Neutrophil (primary cell): Measurements from ENCODE around the gene LRCH1.
A peak's percentile ranks its signal among the peaks of the same experiment; 100 is the strongest.

Source experiments
- H3K27ac ChIP-seq: fragments of 200-600 bp; sonication (generic); 2 replicates; pipeline ENCODE4 v1.5.1; 2016; ENCODE audit warnings: mild to moderate bottlenecking, moderate library complexity
- H3K27me3 ChIP-seq: fragments of 200-600 bp; sonication (generic); 2 replicates; pipeline ENCODE4 v1.6.0; 2016; ENCODE audit warnings: mild to moderate bottlenecking
- H3K36me3 ChIP-seq: fragments of 200-600 bp; sonication (generic); 2 replicates; pipeline ENCODE4 v1.5.1; 2017
- H3K4me1 ChIP-seq, 2 experiments: fragments of 200-600 bp in 1 of 2; sonication (generic) in 1 of 2; 1 replicate in 1 of 2; 2 replicates in 1 of 2; pipeline versions ENCODE4 v1.5.1 to v1.6.1; 2013 to 2016; ENCODE audit warnings: low read depth in 1 of 2, low read length in 1 of 2, mild to moderate bottlenecking in 1 of 2, moderate library complexity in 1 of 2; ENCODE audit not compliant: control insufficient read depth in 1 of 2, insufficient read depth in 1 of 2
- H3K4me3 ChIP-seq, 2 experiments: fragments of 200-600 bp in 1 of 2; sonication (generic) in 1 of 2; 1 replicate in 1 of 2; 2 replicates in 1 of 2; pipeline ENCODE4 v1.5.1; 2013 to 2016; ENCODE audit warnings: low read depth in 1 of 2, low read length in 1 of 2, mild to moderate bottlenecking in 1 of 2, moderate library complexity in 1 of 2
- H3K9me3 ChIP-seq: fragments of 200-600 bp; sonication (generic); 2 replicates; pipeline ENCODE4 v1.5.1; 2016
- CTCF ChIP-seq: fragments of 200-600 bp; sonication (generic); IDR thresholded peaks from 2 replicates; pipeline ENCODE4 v1.5.1; 2016; ENCODE audit warnings: antibody characterized with exemption

Gene LRCH1

GRCh38 chr13:46576762-46577161, 23.8 kb downstream of the LRCH1 start:
- Histone ChIP-seq H3K27ac (no peak overlapping the region), H3K4me3 (no peak overlapping the region), H3K9me3 (no peaks in the 10 kb centered on the region), H3K36me3 (no peaks in the 10 kb centered on the region), H3K27me3 (no peaks in the 10 kb centered on the region), H3K4me1 (peaks cover 23 to 25% of the 10 kb centered on the region in 2 experiments)
- TF ChIP-seq CTCF, result no peak

GRCh38 chr13:46577696-46578589, 25.0 kb downstream of the LRCH1 start:
- Histone ChIP-seq H3K4me3 (peak overlapping the region in 1 of 2 experiments; percentile 15), H3K4me1 (peaks cover 23 to 25% of the 10 kb centered on the region in 2 experiments), H3K27ac (no peak overlapping the region)

GRCh38 chr13:46578590-46578975, 25.6 kb downstream of the LRCH1 start:
- no peaks in the 10 kb centered on the region for H3K9me3 ChIP-seq
- no peaks in the 10 kb centered on the region for H3K36me3 ChIP-seq
- no peak overlapping the region for H3K4me3 ChIP-seq
- no peak for TF ChIP-seq CTCF
- H3K4me1 ChIP-seq, result peaks cover 23 to 25% of the 10 kb centered on the region in 2 experiments
- no peak overlapping the region for H3K27ac ChIP-seq
- H3K27me3 ChIP-seq, result no peaks in the 10 kb centered on the region

More at GRCh38 chr13:46577696-46578589, 25.0 kb downstream of the LRCH1 start:
- no peaks in the 10 kb centered on the region for H3K9me3 ChIP-seq
- TF ChIP-seq CTCF, result no peak
- no peaks in the 10 kb centered on the region for H3K36me3 ChIP-seq
- H3K27me3 ChIP-seq, result no peaks in the 10 kb centered on the region

GRCh38 chr13:46580362-46580839, 27.4 kb downstream of the LRCH1 start:
- no peak for TF ChIP-seq CTCF
- H3K27ac ChIP-seq, result no peak overlapping the region

GRCh38 chr13:46582190-46582589, 29.2 kb downstream of the LRCH1 start:
- H3K4me1 ChIP-seq, result peaks cover 17 to 21% of the 10 kb centered on the region in 2 experiments
- H3K27ac ChIP-seq, result no peak overlapping the region
- TF ChIP-seq CTCF, result no peak
- H3K9me3 ChIP-seq, result no peaks in the 10 kb centered on the region
- H3K36me3 ChIP-seq, result no peaks in the 10 kb centered on the region
- no peak overlapping the region for H3K4me3 ChIP-seq
- H3K27me3 ChIP-seq, result no peaks in the 10 kb centered on the region

More at GRCh38 chr13:46580362-46580839, 27.4 kb downstream of the LRCH1 start:
- no peaks in the 10 kb centered on the region for H3K9me3 ChIP-seq
- H3K4me1 ChIP-seq, result peaks cover 23 to 25% of the 10 kb centered on the region in 2 experiments
- H3K4me3 ChIP-seq, result no peak overlapping the region
- no peaks in the 10 kb centered on the region for H3K36me3 ChIP-seq
- no peaks in the 10 kb centered on the region for H3K27me3 ChIP-seq
